GM13977 (cell line): ENCODE data around the gene FBXL17.

ENCODE experiments used
- DNase-seq: peaks from one replicate; pipeline ENCODE4 v3.0.0; 2012; ENCODE audit warnings: low spot score
- in situ Hi-C: fragments of 300-500 bp; cut with MboI; formaldehyde crosslinking; loops from one replicate; pipeline ENCODE4 v1.12.0; 2022; ENCODE audit warnings: low sequenced_read_pairs, low pct_unique_long_range_greater_than_20kb, mixed read lengths, inconsistent platforms; ENCODE audit not compliant: unreplicated experiment
- TF ChIP-seq, protein P1 (sequence below): IDR thresholded peaks from 2 replicates; pipeline ENCODE4 v1.5.1; 2012; ENCODE audit warnings: mild to moderate bottlenecking, control low read depth; ENCODE audit not compliant: insufficient read depth; ENCODE audit errors: extremely low read depth, missing control alignments

The FBXL17 gene

DNA sequence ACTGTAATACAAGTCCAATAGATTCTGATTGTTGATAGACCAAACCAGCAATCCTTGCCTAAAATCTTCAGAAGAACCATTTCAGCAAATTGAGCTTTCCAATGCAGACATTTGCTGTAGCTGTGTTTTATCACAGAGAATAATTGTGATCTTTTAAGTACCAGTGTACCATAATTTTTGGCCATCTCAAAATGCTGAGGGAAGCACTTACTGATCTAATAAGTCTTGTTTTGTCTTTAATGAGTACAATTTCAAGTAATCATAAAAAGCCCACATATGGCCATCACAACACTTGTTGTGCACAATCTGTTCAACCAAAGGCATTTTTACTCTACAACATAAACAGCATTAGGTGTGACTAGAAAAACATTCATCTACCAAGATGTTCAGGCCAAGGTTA, 159.9 kb downstream of the FBXL17 start:
- TF ChIP-seq, protein P1, sequence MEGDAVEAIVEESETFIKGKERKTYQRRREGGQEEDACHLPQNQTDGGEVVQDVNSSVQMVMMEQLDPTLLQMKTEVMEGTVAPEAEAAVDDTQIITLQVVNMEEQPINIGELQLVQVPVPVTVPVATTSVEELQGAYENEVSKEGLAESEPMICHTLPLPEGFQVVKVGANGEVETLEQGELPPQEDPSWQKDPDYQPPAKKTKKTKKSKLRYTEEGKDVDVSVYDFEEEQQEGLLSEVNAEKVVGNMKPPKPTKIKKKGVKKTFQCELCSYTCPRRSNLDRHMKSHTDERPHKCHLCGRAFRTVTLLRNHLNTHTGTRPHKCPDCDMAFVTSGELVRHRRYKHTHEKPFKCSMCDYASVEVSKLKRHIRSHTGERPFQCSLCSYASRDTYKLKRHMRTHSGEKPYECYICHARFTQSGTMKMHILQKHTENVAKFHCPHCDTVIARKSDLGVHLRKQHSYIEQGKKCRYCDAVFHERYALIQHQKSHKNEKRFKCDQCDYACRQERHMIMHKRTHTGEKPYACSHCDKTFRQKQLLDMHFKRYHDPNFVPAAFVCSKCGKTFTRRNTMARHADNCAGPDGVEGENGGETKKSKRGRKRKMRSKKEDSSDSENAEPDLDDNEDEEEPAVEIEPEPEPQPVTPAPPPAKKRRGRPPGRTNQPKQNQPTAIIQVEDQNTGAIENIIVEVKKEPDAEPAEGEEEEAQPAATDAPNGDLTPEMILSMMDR = no peak
- in situ Hi-C loops = no loop called here
- no peak for DNase-seq

DNA sequence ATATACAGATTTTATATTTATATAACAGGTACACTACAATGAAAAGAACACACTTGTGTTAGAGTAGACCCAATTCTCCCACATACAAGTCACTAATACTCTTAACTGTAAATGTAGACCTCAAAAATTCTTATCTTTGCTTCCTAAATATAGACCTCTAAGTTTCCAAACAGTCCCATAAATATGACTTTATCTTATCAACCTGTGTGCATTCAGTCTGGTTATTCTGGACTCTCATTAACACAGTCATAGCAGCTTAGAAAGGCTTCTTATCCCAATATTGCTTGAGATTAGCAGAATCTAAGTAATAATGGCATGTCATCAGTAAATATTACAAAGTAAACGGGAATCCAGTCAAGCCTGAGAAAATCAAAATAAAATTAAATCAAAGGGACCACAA, 161.1 kb downstream of the FBXL17 start:
- in situ Hi-C loops = no loop called here
- DNase-seq = no peak

DNA sequence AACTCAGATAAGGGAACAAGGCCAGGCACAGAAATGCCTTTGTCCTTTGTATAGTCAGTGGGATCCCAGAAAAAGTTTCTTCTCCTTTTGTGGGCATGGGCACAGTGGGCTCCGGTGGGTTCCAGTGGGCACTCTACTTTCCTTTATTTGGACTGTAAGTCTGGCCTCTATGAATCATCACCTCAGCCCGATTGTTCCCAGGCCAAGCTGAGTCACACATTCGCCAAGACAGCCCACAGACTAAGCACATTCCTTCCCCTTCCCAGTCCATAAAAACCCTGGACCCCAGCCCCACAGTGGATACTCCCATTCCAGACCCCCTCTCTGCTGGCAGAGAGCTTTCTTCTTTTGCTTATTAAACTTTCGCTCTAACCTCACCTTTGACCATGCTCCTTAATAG, 165.0 kb downstream of the FBXL17 start:
- in situ Hi-C loops = no loop called here

More for the DNA sequence above, 161.1 kb downstream of the FBXL17 start:
- TF ChIP-seq, protein P1 = no peak

DNA sequence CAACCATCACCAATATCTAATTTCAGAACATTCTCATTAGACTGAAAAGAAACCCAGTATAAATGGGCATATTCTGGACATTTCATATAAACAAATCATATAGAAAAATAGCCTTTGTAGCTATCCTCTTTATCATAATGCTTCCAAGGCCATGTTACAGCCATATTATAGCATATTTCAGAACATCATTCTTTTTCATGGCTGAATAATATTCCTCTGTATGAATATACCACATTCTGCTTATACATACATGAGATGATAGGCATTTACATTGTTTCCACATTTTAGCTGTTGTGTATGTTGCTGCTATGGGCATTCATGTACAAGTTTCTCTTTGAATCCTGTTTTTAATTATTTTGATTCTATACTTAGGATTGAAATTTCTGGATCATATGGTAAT, 167.0 kb downstream of the FBXL17 start:
- in situ Hi-C loops = no loop called here
- DNase-seq = no peak

More for the DNA sequence above, 165.0 kb downstream of the FBXL17 start:
- DNase-seq = no peak
- TF ChIP-seq, protein P1 = no peak

DNA sequence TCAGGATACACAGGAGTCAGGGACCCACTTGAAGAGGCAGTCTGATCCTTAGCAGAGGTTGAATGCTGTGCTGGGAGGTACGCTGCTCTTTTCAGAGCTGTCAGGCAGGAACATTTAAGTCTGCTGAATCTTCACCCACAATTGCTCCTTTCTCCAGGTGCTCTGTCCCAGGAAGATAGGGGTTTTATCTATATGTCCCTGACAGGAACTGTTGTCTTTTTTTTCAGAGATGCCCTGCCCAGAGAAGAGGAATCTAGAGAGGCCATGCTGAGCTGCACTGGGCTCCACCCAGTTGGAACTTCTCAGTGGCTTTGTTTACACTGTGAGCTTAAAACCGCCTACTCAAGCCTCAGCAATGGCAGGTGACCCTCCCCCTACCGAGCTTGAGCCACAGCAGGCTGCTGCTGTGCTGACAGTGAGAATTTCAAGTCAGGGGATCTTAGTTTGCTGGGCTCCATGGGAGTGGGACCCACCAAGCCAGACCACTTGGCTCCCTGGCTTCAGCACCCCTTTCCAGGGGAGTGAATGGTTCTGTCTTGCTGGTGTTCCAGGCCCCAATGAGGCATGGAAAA, 169.0 kb downstream of the FBXL17 start:
- TF ChIP-seq, protein P1 = no peak
- in situ Hi-C loops = no loop called here
- no peak for DNase-seq

More for the DNA sequence above, 167.0 kb downstream of the FBXL17 start:
- TF ChIP-seq, protein P1 = no peak

DNA sequence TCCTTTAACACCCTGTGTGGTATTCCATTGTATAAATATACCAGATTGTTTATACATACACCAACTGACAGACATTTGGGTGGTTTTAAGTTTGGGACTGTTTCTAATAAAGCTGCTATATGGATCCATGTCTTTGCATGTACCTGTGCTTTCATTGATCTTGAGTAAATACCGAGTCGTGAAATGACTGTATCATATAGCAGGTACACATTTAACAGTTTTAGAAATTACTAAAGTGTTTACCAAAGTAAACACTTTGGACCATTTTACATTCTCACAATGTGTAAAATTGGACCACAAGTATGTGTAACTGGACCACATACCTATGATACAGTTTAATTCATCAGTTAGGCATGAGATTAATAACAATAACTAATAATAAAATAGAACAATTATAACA, 175.2 kb downstream of the FBXL17 start:
- DNase-seq = no peak
- TF ChIP-seq, protein P1 = no peak
- in situ Hi-C loops = no loop called here
